GM19023 (cell line): ENCODE measurements around the gene TEAD2.
A peak's percentile ranks its signal among the peaks of the same experiment; 100 is the strongest.
"Not testable (repeated sequence)": the region's sequence is repeated elsewhere in the genome, so short reads cannot be mapped to it uniquely, and the experiment has no call there.

Experiments
- ATAC-seq: cut with Tn5 transposase; IDR thresholded peaks from one replicate; pipeline ENCODE4 v1.9.1; 2021; ENCODE audit warnings: mild to moderate bottlenecking, moderate library complexity; ENCODE audit not compliant: unreplicated experiment

Gene TEAD2

DNA sequence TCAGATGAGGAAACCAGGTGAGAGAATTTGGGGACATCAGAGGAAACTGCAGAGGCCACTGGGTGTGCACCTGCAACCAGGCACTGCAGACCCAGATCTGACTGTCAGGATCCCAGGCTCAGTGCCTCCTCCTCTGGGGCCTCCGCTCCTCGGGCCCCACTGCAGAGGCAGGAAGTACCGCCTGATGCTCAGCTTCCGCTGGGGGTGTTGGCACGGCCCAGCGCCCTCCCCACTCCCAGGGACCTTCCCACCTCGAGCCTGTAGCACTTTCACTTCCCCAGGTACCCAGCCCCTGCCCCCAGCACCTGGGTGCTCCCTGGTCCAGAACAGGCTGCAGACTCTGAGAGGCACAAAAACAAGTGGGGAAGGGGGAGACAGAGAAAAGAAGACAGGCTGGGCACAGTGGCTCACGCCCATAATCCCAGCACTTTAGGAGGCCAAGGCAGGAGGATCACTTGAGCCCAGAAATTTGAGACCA, 28.4 kb downstream of the TEAD2 start:
- peak; percentile 53 for ATAC-seq

DNA sequence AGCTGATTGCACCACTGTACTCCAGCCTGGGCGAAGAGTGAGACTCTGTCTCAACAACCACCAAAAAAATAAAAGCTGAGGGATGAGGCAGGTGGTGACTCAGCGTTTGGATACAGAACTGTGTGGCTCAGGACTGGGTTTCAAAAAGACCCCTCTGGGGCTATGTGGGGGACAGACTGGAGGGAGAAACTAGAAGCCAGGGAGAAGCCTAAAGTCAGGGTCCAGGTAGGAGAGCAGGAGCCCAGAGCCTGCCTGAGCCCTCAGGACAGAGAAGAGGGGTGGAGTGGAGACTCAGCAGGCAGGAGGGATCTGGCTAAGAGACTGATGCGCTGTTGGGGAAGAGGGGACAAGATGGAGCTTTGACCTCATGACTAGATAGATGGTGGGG, 28.8 kb downstream of the TEAD2 start:
- no peak for ATAC-seq

DNA sequence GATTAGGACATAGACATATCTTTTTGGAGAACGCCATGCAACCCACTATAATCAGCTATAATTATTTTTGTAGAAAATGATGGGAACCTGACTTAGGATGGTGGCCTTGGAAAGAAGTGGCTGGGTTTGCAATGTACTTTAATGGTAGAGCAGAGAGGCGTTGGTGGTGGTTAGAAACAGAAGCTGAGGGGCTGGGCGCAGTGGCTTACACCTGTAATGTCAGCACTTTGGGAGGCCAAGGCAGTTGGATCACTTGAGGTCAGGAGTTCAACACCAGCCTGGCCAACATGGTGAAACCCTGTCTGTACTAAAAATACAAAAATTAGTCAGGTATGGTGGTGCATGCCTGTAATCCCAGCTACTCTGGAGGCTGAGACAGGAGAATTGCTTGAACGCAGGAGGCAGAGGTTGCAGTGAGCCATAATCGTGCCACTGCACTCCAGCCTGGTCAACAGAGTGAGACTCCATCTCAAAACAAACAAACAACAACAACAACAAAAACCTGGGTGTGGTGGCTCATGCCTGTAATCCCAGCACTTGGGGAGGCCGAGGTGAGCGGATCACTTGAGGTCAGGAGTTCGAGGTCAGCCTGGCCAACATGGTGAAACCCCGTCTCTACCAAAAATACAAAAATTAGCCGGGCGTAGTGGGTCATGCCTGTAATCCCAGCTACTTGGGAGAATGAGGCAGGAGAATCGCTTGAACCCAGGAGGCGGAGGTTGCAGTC, 29.4 kb downstream of the TEAD2 start:
- ATAC-seq = not testable (repeated sequence)

DNA sequence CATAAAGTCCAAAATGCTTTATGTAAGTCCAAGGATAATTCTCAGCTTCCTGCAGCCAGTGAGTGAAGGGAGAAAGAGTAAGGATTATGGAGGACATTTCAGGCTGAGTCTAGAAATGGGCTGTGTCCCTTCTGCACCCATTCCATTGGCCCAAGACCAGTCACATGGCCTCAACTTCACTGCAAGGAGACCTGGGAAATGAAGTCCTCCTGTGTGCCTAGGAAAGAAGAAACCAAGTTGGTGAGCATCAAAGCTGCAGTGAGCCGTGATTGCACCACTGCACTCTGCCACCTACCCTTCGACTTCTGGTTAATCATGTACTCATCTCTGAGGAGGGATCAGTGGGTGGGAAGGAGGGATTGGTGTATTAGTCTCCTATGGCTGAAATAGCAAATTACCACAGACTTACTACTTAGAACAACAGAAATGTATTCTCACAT, 30.6 kb downstream of the TEAD2 start:
- no peak for ATAC-seq

DNA sequence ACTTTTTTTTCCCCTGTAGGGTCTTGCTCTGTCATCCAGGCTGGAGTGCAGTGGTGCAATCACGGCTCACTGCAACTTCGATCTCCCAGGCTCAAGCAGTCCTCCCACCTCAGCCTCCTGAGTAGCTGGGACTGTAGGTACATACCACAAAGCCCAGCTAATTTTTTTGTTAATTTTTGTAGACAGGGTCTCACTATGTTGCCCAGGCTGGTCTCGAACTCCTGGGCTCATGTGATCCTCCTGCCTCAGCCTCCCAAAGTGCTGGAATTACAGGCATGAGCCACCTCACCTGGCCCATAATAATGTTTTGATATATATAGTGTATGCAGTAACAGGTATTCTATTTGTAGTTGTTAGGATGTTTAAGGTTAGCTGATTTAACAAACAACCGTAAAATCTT, 31.0 kb downstream of the TEAD2 start:
- not testable (repeated sequence) for ATAC-seq

DNA sequence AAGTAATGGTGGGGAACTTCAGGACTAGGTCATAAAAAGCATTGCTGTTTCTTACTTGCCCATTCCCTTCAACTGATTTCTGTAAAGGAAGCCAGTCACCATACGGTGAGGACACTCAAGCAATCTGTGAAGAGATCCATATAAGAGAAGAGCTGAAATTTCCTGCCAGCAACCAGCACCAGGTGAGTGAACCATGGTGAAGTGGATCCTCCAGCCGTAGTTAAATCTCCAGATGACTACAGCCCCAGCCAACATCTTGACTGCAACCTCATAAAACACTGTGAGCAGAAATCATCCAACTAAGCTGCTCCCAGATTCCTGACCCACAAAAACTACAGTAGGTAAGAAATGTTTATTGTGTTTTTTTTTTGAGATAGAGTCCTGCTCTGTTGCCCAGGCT, 33.5 kb downstream of the TEAD2 start:
- ATAC-seq = no peak

DNA sequence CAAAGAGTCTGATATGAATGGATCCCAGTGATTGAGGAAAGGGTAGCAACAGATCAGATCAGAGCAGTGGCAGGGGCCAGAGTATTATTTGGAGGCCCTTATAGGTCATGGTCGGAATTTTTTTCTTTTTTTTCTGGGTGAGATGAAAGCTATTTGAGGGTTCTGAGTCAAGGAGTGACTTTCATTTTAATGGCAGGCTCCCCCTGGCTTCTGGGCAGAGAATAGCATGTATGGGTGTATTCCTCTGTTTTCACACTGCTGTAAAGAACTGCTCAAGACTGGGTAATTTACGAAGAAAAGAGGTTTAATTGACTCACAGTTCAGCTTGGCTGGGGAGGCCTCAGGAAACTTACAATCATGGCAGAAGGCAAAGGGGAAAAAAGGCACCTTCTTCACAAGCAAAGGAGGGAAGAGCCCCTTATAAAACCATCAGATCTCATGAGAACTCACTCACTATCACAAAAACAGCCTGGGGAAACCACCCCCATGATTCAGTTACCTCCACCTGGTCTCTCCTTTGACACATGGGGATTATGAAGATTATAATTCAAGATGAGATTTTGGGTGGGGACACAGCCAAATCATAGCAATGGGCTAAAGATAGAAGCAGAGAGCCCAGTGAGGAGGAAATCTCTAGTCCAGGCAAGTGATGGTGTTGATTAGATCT, 34.2 kb downstream of the TEAD2 start:
- ATAC-seq = no peak

DNA sequence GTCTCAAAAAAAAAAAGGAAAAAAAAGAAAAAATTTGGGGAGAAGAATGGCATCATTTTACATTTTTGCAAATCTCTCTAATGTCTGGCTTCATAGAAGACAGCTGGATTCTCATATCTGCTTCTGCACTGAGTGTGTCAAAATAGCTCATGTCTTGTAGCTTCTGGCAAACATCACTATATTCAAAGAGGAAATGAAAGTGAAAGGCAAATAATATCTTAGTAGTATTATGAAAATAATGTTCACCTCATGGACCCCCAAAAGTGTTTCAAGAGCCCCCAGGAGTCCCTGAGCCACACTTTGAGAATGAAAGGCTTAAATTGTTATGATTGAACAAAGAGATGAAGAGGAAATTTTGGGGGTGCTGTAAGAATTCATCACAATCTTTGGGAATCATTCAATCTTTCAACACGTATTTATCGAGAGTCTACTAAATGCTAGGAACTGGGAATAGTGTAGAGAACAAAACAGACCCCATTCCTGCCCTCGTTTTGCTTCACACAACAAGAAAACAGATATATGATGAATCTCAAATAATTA, 36.0 kb downstream of the TEAD2 start:
- ATAC-seq = no peak

DNA sequence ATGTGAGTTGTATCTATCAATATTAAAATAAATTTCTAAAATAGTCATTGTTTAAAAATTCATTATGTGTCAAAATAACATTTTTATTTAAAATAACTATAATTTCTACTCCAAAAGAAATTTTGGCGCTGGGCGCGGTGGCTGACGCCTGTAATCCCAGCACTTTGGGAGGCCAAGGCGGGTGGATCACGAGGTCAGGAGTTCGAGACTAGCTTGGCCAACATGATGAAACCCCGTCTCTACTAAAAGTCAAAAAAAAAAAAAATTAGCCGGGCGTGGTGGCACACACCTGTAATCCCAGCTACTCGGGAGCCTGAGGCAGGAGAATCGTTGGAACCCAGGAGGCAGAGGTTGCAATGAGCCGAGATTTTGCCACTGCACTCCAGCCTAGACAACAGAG, 36.5 kb downstream of the TEAD2 start:
- ATAC-seq = not testable (repeated sequence)

DNA sequence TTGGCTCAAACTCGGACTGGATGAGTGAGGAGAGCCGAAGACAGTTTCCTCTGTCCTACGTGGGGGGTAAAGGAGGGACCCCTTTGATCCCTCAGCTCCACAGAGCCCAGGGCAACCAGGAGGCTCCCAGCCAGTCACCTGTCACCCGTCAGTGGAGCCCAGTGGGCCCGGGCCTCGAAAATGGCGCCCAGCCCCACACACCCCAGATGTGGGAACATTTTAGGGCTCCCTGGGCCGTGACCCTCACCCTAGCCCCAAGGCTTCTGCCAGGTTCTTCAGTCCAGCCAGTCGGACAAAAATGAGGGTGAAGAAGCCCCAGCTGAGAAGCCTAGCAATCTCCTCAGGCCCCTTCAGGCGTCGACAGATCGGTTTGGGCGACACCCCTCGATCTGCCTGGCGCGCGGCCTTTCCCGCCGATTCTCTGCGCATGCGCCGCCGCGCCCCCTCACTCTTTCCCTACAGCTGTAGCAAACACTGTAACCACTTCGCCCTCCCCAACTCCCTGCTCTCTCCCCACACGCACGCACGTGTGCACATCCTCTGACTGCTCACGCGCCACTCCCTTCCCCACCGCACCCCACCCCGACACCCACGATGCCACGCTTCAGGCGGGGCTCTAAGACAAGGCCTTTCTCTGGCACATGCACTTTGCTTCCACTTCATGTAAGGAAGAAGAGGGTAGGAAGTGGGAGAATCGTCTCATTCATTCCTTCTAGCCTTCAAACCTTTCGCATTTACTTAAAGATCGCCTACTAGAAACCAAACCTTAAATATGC, 37.2 kb downstream of the TEAD2 start, which contains the start of gene SLC6A16:
SLC6A16 (minus strand) TSS at position 391 of the 776 bp plus-strand sequence. CDS start 13,844 bp downstream, outside the sequence.
- ATAC-seq = no peak

DNA sequence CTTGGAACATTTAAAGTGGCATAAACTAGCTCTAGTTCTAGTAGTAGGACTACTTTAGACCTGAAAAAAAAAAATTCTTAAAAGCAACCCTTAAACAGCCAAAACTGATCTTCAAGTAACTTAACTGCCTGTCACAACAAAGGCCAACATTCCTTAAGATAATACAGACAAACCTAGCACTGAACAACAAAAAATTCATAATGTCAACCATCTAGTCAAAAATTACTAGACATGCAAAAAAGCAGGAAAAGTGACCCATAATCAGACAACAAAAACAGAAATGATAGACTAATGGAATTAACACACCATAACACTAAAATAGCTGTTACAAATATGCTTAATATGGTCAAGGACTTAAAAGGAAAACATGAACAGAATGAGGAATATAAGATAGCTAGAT, 43.9 kb downstream of the TEAD2 start:
- no peak for ATAC-seq

DNA sequence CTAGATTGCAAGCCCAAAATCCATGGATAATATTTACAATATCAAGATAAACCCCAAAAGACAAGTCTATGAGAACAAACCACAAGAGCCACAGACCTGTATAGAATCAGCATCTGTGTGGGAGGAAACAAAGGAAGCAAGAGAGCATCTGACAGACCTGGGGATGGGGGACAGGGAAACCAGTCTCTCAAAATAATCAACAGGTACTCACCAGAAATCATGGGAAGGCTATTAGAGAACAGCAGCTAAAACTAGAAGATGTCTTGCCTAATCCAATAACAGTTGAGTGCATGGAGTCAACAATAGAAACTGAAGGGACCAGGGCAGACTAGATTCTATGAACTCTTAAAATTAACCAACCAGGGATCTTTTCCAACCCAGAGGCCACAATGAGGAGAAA, 45.9 kb downstream of the TEAD2 start:
- no peak for ATAC-seq

DNA sequence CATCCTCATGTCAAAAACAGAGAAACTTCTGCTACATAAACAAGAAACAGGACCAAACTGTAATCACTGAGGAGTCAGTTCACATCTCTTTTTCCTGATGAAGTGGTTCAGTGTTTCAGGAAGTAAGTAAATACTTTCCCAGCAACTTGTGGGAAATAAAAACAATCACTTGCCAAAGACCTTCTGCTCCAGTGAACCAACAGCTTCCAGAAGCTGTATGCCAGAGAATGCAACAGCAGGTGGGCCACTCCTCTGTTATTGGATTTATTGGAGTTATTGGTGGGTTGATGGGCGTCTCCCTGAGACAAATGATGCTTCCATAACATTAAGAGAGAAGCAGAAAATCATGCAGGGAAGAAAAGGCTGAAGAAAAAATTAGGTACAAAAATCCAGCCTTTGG, 47.1 kb downstream of the TEAD2 start:
- ATAC-seq = no peak

DNA sequence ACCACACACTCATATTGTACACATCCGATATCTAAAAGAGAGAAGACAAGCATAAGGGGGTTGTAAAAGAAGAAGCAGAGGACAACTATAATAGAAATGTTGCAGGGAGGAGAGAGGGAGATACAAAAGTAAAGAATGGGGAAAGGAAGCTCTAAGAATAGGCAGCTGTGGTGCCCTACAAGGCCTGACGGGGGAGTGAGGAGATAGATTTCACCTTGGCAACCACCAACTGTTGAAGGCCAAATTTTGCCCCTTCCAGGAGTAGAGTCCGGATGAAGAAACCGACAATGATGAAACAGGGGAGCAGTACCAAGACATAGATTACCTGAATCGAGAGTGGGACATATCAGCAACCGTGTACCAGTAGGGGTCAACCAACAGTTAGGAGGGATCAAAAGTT, 53.1 kb downstream of the TEAD2 start:
- ATAC-seq = no peak

DNA sequence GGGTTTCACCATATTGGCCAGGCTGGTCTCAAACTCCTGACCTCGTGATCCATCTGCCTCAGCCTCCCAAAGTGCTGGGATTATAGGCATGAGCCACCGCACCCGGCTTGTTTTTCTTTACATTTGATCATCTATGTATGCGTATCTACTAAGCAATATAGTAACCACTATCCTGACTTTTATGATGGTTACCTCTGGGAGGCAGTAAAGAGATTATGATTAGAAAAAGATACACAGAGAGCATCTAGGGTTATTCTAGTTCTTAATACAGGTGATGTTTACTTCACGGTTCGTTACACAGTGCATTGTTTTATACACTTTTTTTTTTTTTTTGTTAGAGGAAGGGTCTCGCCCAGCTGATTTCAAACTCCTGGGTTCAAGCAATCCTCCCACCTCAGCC, 55.5 kb downstream of the TEAD2 start:
- not testable (repeated sequence) for ATAC-seq

DNA sequence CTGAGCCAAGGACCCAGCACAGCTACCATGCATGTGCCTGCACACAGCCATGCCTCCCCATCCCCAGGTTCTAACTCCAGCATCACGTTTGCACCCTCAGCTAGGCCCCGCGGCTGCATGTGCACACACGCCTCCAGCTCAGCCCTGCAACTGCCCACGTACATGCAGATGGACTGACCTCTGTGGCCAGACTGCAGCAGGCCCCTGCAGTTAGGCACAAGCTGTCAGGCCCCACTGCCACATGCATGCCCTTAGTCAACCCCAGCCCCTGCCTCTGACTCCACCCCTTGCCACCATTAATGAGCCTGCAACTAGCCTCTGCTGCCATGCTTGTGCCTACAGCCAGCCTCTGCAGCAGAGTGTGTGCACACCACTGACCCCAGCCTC, 60.4 kb downstream of the TEAD2 start:
- no peak for ATAC-seq

DNA sequence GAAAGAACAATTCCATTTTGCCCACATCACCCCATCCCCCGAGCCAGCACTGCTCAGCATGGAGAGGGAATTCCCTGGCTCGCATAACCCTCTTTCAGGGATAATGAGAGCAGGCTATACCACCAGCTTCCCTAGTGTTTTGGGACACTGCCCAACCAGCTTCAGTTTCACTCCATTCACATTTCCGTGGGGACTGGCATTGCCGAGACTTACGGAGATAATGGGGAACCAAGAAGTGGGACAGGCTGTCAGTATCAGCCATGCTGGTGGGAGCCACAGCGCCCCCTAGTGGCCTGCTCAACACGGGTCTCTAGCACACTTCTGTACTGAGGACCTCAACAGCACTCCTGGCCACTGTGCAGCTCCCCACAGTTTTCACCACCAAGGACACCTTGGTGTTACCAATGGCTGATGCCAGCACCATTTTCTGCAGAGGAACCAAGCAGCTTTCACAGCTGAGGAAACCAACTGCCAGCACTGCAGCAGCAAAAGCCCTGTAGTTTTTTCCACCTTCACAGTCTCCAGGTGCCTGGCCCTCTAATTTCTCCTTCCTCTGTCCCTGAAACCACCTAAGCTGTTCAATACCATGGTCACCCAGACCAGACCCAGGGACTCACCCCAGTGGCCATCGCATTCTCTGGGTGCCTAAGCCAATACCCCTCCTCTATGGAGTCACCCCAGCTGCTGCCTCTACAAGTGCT, 60.9 kb downstream of the TEAD2 start:
- ATAC-seq = no peak

DNA sequence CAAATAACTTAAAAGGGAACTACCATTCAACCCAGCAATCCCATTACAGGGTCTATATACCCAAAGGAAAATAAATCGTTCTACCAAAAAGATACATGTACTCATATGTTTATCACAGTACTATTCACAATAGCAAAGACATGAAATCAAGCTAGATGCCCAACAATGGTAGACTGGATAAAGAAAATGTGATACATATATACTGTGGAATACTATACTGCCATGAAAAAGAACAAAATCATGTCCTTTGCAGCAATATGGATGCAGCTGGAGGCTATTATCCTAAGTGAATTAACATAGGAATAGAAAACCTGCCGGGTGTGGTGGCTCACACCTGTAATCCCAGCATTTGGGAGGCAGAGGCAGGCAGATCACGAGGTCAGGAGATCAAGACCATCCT, 63.6 kb downstream of the TEAD2 start:
- ATAC-seq = not testable (repeated sequence)

DNA sequence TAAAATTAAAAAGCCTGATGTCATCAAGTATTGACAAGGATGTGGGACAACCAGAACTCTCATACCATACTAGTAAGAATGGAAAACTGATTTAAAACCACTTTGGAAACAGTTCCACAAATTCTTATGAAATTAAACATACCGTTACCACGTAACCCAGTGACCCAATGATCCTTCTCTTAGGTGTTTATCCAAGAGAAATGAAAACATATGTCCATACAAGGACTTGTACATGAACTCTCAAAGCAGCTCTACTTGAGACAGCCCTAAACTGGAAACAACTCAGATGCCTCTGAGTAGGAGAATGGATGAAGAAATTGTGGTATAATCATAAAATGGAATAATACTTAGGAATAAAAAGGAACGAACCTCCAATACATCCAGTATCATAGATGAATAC, 64.8 kb downstream of the TEAD2 start:
- ATAC-seq = no peak

DNA sequence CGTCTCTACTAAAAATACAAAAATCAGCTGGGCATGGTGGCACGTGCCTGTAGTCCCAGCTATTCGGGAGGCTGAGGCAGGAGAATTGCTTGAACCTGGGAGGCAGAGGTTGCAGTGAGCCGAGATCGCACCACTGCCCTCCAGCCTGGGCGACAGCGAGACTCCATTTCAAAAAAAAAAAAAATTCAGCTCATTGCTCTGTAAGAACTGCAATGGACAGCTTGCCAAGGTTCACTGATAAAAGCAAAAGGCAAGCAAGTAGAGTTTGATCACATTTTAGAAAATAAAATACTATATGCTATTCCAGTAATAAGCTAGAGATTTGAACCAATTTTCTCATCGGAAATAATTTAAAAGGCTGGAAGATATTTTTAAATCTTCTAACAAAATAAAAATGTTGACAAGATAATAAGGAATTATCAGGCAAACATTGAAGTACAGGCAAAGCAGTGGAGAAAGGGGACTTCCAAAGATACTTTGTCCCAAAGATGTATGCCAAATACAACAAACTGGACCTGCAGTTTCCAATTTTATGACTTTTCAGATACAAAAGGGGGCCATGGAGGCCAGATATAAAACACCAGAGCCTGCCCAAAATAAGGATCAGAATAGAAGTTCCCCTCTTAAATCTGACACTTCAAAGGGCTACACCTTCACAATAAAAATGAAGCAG, 66.9 kb downstream of the TEAD2 start:
- no peak for ATAC-seq
